GM12865 (cell line): ENCODE data around the gene SCGB1C2.

Source experiments
- DNase-seq: peaks from one replicate; pipeline ENCODE4 v3.0.0; 2010; ENCODE audit warnings: low read depth
- H3K4me3 ChIP-seq: 2 replicates; pipeline ENCODE4 v1.5.1; 2011; ENCODE audit warnings: mild to moderate bottlenecking, low read depth, low read length, control low read depth
- CTCF ChIP-seq: IDR thresholded peaks from 2 replicates; pipeline ENCODE4 v1.5.1; 2011; ENCODE audit warnings: low read length, control low read depth, low read depth, inconsistent platforms; ENCODE audit not compliant: insufficient read depth; ENCODE audit errors: missing control alignments

SCGB1C2 gene

GRCh38 chr17:152860-153420 lies 15.6 kb downstream of the SCGB1C2 start:
- no peak for TF ChIP-seq CTCF
- H3K4me3 ChIP-seq, result no peak overlapping the region
- no peak for DNase-seq

GRCh38 chr17:153851-154250 lies 16.5 kb downstream of the SCGB1C2 start:
- TF ChIP-seq CTCF, result no peak
- no peak for DNase-seq
- H3K4me3 ChIP-seq, result no peak overlapping the region

GRCh38 chr17:155576-155975 lies 18.2 kb downstream of the SCGB1C2 start:
- no peak for TF ChIP-seq CTCF
- DNase-seq, result no peak
- no peak overlapping the region for H3K4me3 ChIP-seq

GRCh38 chr17:156094-156621 lies 18.8 kb downstream of the SCGB1C2 start:
- no peak for DNase-seq
- H3K4me3 ChIP-seq, result no peak overlapping the region
- no peak for TF ChIP-seq CTCF

- no peak for TF ChIP-seq CTCF
- DNase-seq, result no peak
- no peak overlapping the region for H3K4me3 ChIP-seq
These were observed 19.6 kb downstream of the SCGB1C2 start for GRCh38 chr17:156946-157345.

GRCh38 chr17:157901-158300 lies 20.5 kb downstream of the SCGB1C2 start:
- no peak for DNase-seq
- no peak for TF ChIP-seq CTCF
- H3K4me3 ChIP-seq, result no peak overlapping the region

- DNase-seq, result no peak
- H3K4me3 ChIP-seq, result no peak overlapping the region
- TF ChIP-seq CTCF, result no peak
These were observed 21.0 kb downstream of the SCGB1C2 start for GRCh38 chr17:158379-158778.
